SH-SY5Y (cell line): Measurements from ENCODE around the gene CDH1.

Experiments
- GATA2 ChIP-seq: IDR thresholded peaks from 2 replicates; pipeline ENCODE4 v1.6.1; 2011; ENCODE audit warnings: mild to moderate bottlenecking, low read depth, low read length
- GATA3 ChIP-seq: IDR thresholded peaks from 2 replicates; pipeline ENCODE4 v1.6.1; 2011; ENCODE audit warnings: low read depth, mild to moderate bottlenecking, low read length, moderate library complexity

The CDH1 gene

DNA sequence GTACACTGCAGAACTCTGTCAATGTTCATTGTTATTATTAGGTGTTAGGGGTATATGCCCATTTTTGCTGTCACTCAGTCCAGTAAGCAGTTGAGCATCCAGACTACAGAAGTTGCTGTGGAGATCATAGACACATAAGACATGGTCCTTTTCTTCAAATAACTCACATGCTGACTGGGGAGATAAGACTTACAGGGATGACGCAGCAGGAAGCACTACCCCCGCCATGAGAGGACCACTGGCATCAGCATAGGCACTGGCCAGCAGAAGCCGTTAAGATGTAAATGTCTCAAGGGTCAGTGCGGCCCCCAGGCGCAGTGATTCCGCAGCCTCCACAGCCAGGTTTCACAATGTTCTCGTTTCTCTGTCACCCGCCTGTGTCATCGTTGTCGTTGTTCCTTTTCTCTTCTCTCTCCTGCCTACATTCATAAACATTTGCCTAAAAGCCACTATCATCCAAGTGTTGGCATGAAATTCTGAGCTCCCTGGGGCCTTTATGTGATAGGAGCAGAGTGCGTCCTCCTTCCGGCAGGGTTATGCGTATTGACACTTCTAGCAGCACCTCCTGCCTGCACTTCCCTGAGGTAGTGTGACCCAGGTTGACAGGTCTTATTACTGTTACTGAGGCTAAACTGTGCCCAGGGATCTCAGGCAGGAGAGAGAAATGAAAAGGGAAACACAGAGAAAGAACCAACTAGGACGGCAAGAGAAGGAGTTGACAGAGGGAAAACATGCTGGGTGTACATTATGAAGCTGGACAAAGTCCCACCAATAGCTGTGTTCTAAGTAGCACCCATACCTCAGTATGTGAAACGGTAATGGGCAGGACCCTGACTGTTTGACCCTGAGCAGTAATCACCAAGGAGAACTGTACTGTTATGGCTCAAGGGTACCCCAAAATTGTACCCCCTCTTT, 124.1 kb downstream of the CDH1 start:
- no peak for TF ChIP-seq GATA2
- TF ChIP-seq GATA3, result no peak

DNA sequence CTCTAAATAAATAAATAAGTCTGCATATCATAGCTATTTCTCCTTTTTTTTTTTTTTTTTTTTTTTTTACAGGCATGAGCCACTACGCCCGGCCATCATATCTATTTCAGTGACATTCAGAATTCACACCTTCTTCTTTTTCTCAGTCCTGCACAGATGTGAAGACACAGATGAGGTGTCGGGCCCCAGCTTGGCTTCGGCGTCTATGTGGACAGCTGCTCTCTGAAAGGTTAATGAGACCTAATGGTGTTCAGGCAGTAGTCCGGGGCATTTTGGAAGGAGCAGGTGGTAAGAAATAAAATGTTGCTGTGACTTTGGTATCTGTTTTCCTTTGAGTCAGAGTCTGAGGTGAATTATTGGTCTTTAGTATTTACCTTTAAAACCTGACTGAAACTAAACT, 129.8 kb downstream of the CDH1 start:
- no peak for TF ChIP-seq GATA3
- TF ChIP-seq GATA2, result no peak

DNA sequence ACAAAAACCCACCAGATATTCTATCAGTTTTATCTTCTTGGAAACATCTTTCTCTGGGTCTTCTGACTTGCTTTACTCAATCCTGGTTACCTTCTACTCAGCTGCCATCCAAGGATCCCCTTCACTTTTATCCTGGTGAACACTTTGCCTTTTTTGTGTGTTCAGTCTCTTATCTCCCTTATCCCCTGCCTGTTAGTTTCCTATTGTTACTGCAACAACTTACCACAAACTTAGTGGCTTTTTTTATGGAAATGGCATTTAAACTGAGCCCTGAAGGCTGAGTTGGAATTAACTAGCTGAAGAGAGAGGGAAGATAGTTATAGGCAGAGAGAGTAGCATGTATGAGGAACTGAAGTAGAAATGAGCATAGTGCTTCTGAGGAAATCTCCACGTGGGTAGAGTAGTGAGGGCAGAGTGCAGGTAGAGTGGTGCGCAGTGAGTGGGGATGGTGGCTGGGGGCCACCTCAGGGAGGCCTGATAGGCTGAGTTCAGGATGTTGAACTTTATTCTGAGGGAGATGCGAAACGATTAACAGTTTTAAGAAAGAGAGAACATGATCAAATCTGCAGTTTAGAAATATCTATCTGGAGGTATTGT, 132.5 kb downstream of the CDH1 start:
- no peak for TF ChIP-seq GATA3
- no peak for TF ChIP-seq GATA2

GRCh38 chr16:68873635-68874471, 136.8 kb downstream of the CDH1 start:
- TF ChIP-seq GATA3 (no peak), GATA2 (no peak)

DNA sequence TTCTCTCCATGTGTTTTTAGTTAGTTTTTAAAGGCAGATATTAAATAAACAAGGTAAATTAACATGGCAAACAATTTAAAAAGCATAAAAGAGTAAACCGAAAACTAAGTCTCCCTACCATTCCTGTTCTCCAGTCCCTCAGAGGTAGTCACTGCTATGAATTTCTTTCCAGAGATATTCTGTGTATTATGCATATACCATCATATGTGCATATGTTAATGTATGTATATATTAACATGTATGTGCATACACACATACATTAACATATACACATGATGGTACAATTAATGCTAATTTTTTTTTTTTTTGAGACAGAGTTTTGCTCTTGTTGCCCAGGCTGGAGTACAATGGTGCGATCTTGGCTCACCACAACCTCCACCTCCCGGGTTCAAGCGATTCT, 138.8 kb downstream of the CDH1 start:
- TF ChIP-seq GATA3 (no peak), GATA2 (no peak)

DNA sequence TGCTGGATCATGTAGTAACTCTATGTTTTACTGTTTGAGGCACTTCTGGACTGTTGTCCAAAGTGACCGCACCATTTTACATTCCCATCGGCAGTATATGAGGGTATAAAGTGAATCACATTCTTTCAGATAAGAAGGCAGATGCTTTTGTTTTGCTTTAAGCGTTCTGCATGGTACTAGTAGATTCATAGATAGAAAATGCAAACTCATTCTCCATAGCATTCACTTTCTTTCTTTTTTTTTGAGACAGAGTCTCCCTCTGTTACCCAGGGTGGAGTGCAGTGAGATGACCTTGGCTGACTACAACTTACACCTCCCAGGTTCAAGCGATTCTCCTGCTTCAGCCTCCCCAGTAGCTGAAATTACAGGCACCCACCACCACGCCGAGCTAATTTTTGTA, 146.6 kb downstream of the CDH1 start:
- TF ChIP-seq GATA3, result no peak
- TF ChIP-seq GATA2, result no peak

- TF ChIP-seq GATA3, result no peak
- no peak for TF ChIP-seq GATA2
These were observed 147.3 kb downstream of the CDH1 start for GRCh38 chr16:68884401-68884800.
